ENCODE measurements around the gene NF1.

Gene NF1

GRCh38 chr17:31416503-31416923 is 321.7 kb downstream of the NF1 start:
- POLR2A ChIA-PET = no interaction called here
- no peaks in the 10 kb centered on the region for H3K4me1 ChIP-seq (ENCODE audit: control insufficient read depth, insufficient read depth, low read length)
- no peak overlapping the region for H3K27ac ChIP-seq (ENCODE audit: extremely low read depth, low read depth, low read length)
- no peaks in the 10 kb centered on the region for H3K9me3 ChIP-seq (ENCODE audit: control insufficient read depth, insufficient read depth, low read depth, low read length)
- CTCF ChIA-PET = no interaction called here
- TF ChIP-seq ZIC2 (tag by site-specific recombination; IDR thresholded peaks at IDR 0.05) (peak; percentile 65), ZNF596 (tag by site-specific recombination; IDR thresholded peaks at IDR 0.05) (no peak)
- no peaks in the 10 kb centered on the region for H3K36me3 ChIP-seq (ENCODE audit: control insufficient read depth in 2 of 2, insufficient read depth in 1 of 2, low read length in 2 of 2)
- H3K4me3 ChIP-seq (ENCODE audit: low read depth, low read length) = no peak overlapping the region

DNA sequence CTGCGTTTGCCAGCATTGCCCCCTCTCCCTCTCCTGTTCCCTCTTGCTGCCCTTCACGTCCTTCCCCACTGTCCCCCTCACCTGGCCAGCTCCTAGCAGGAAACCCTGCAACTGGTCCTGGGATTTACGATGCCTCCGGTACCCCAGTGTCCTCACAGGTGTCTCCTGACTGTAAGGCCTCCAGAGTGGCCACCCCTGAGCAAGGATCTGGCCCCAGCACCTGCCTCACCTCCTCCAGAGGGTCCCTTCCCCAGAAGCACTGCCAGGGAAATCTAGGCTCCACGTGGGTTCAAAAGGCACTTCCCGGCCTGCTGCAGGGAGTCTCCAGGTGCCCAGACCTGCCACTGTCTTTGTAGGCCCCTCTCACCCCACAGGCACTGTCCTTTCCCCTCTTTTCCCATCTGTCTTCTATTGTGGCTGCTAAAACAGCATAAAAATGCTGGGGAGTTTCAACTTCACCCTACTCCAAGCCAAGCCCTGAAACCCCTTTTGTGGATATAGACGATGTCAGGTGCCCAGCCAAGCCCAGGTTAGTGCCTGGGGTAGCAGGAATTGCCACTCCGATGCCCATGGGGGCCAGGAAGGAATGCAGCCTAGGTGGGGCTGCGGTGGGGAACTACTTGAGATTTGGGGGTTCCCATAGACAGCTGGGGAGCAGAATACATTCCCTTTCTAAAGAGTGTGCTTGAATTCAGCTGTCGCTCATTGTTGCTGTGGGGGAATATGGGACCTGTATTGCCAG is 322.4 kb downstream of the NF1 start:
- ChIA-PET CTCF (no interaction called here), POLR2A (no interaction called here)
- no peaks in the 10 kb centered on the region for H3K4me1 ChIP-seq (ENCODE audit: control insufficient read depth, insufficient read depth, low read length)
- H3K27ac ChIP-seq (ENCODE audit: extremely low read depth, low read depth, low read length) = no peak overlapping the region
- H3K36me3 ChIP-seq (ENCODE audit: control insufficient read depth in 2 of 2, insufficient read depth in 1 of 2, low read length in 2 of 2) = no peaks in the 10 kb centered on the region
- no peak overlapping the region for H3K4me3 ChIP-seq (ENCODE audit: low read depth, low read length)
- H3K9me3 ChIP-seq (ENCODE audit: control insufficient read depth, insufficient read depth, low read depth, low read length) = no peaks in the 10 kb centered on the region
- TF ChIP-seq ZNF132 (tag by site-specific recombination; IDR thresholded peaks at IDR 0.05; ENCODE audit: borderline replicate concordance) (no peak), GLIS2 (tag by site-specific recombination; IDR thresholded peaks at IDR 0.05) (peak; percentile 24; the same call in 1 of the 2 replicates), ZXDB (tag by site-specific recombination; IDR thresholded peaks at IDR 0.05) (no peak)

DNA sequence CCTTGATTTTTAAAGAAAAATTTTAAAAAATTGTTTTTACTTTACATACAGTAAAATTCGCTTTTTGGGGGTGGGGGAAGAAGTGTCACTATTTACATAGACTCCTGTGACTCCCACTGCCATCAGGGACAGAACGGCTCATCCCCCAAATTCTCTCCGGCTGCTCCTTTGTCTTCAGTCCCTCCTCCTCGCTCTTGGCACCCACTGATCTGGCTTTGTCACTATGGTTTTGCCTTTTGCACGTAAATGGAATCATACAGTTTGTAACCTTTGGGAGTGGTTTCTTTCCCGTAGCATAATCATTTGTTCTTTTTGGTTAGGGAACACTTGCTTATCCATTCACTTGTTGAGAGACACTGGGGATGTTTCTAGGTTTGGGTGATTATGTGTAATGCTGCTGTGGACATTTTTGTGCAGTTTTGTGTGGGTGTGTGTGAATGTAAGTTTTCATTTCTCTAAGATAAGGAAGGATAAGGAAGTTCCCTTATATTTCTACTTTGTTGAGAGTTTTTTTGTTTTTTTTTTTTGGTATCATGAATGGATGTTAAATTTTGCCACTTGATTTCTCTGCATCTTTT is 324.1 kb downstream of the NF1 start:
- TF ChIP-seq ZNF416 (tag by site-specific recombination; IDR thresholded peaks at IDR 0.05) (no peak), ZFHX2 (tag by site-specific recombination; conservative IDR thresholded peaks at IDR 0.05) (peak; percentile 54), EGR2 (tag by site-specific recombination; IDR thresholded peaks at IDR 0.05; ENCODE audit: low read depth) (peak; percentile 51), ZNF791 (tag by site-specific recombination; IDR thresholded peaks at IDR 0.05) (no peak)
- no peaks in the 10 kb centered on the region for H3K9me3 ChIP-seq (ENCODE audit: control insufficient read depth, insufficient read depth, low read depth, low read length)
- CTCF ChIA-PET = no interaction called here
- no peak overlapping the region for H3K4me3 ChIP-seq (ENCODE audit: low read depth, low read length)
- H3K27ac ChIP-seq (ENCODE audit: extremely low read depth, low read depth, low read length) = no peak overlapping the region
- POLR2A ChIA-PET = interaction anchor here (0.7 kb wide), 1 partner anchor 472 kb away, joined by 3 read pairs; no protein-coding TSS in a partner anchor
- no peaks in the 10 kb centered on the region for H3K36me3 ChIP-seq (ENCODE audit: control insufficient read depth in 2 of 2, insufficient read depth in 1 of 2, low read length in 2 of 2)
- no peaks in the 10 kb centered on the region for H3K4me1 ChIP-seq (ENCODE audit: control insufficient read depth, insufficient read depth, low read length)

DNA sequence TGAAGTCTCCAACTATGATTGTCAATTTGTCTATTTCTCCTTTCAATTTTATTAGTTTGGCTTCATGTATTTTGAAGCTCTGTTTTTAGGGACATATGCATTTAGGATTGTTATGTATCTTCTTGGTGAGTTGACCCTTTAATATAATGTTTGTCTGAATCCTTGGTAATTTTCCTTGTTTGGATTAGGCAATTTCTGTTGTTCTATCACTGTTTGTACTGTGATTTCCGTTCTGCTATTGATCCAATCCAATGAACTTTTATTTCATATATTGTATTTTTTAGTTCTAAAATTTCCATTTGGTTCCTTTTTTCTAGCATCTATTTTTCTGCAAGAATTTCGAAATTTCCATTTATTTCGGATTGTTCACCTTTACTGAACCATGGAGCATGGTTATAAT is 327.7 kb downstream of the NF1 start:
- H3K27ac ChIP-seq (ENCODE audit: extremely low read depth, low read depth, low read length) = no peak overlapping the region
- CTCF ChIA-PET = interaction anchor here (0.6 kb wide), 1 partner anchor 88 kb away, joined by 3 read pairs; no protein-coding TSS in a partner anchor
- H3K9me3 ChIP-seq (ENCODE audit: control insufficient read depth, insufficient read depth, low read depth, low read length) = no peaks in the 10 kb centered on the region
- POLR2A ChIA-PET = no interaction called here
- no peaks in the 10 kb centered on the region for H3K36me3 ChIP-seq (ENCODE audit: control insufficient read depth in 2 of 2, insufficient read depth in 1 of 2, low read length in 2 of 2)
- TF ChIP-seq SCRT2 (tag by site-specific recombination; IDR thresholded peaks at IDR 0.05) (no peak), BCL11B (tag by site-specific recombination; IDR thresholded peaks at IDR 0.05; ENCODE audit: low read depth) (no peak), SETDB1 (IDR thresholded peaks at IDR 0.05; ENCODE audit: insufficient read length, low read length) (peak; percentile 51), ZNF514 (tag by site-specific recombination; IDR thresholded peaks at IDR 0.05) (no peak)
- H3K4me1 ChIP-seq (ENCODE audit: control insufficient read depth, insufficient read depth, low read length) = no peaks in the 10 kb centered on the region
- H3K4me3 ChIP-seq (ENCODE audit: low read depth, low read length) = no peak overlapping the region

- no peaks in the 10 kb centered on the region for H3K36me3 ChIP-seq (ENCODE audit: control insufficient read depth in 2 of 2, insufficient read depth in 1 of 2, low read length in 2 of 2)
- CTCF ChIA-PET = interaction anchor here (0.7 to 2.8 kb wide), 3 partner anchors 12 to 109 kb away, joined by 3 to 18 read pairs (median 5); no protein-coding TSS in a partner anchor
- H3K27ac ChIP-seq (ENCODE audit: extremely low read depth, low read depth, low read length) = no peak overlapping the region
- H3K9me3 ChIP-seq (ENCODE audit: control insufficient read depth, insufficient read depth, low read depth, low read length) = no peaks in the 10 kb centered on the region
- POLR2A ChIA-PET = interaction anchor here (0.6 kb wide), 1 partner anchor 520 kb away, joined by 13 read pairs; no protein-coding TSS in a partner anchor
- no peak overlapping the region for H3K4me3 ChIP-seq (ENCODE audit: low read depth, low read length)
- no peaks in the 10 kb centered on the region for H3K4me1 ChIP-seq (ENCODE audit: control insufficient read depth, insufficient read depth, low read length)
- no peak for TF ChIP-seq ZNF248 (tag by site-specific recombination; IDR thresholded peaks at IDR 0.05)
- no peak for TF ChIP-seq ZNF114 (tag by site-specific recombination; IDR thresholded peaks at IDR 0.05)
- TF ChIP-seq ZNF48 (tag by site-specific recombination; IDR thresholded peaks at IDR 0.05) = no peak
- no peak for TF ChIP-seq ZNF184 (tag by site-specific recombination; IDR thresholded peaks at IDR 0.05)
- TF ChIP-seq, protein P1, sequence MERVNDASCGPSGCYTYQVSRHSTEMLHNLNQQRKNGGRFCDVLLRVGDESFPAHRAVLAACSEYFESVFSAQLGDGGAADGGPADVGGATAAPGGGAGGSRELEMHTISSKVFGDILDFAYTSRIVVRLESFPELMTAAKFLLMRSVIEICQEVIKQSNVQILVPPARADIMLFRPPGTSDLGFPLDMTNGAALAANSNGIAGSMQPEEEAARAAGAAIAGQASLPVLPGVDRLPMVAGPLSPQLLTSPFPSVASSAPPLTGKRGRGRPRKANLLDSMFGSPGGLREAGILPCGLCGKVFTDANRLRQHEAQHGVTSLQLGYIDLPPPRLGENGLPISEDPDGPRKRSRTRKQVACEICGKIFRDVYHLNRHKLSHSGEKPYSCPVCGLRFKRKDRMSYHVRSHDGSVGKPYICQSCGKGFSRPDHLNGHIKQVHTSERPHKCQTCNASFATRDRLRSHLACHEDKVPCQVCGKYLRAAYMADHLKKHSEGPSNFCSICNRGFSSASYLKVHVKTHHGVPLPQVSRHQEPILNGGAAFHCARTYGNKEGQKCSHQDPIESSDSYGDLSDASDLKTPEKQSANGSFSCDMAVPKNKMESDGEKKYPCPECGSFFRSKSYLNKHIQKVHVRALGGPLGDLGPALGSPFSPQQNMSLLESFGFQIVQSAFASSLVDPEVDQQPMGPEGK (tag by site-specific recombination; IDR thresholded peaks at IDR 0.05) = no peak
- TF ChIP-seq ZBTB10 (tag by site-specific recombination; IDR thresholded peaks at IDR 0.05) = no peak
- TF ChIP-seq BCL11B (tag by site-specific recombination; IDR thresholded peaks at IDR 0.05; ENCODE audit: low read depth) = no peak
- no peak for TF ChIP-seq ZBTB17 (tag by site-specific recombination; IDR thresholded peaks at IDR 0.05)
- TF ChIP-seq ZNF529 (tag by site-specific recombination; IDR thresholded peaks at IDR 0.05; ENCODE audit: insufficient replicate concordance) = no peak
Measured at GRCh38 chr17:31424944-31425281, 330.1 kb downstream of the NF1 start.

Measured in HEK293 (cell line).